GM21447 (cell line): ENCODE data around the gene ACVR1C.
"Not testable (repeated sequence)": the region's sequence is repeated elsewhere in the genome, so short reads cannot be mapped to it uniquely, and the experiment has no call there.

Experiments used
- ATAC-seq: cut with Tn5 transposase; IDR thresholded peaks from one replicate; pipeline ENCODE4 v1.9.1; 2021; ENCODE audit not compliant: unreplicated experiment

Gene ACVR1C

GRCh38 chr2:157587576-157587975 lies 41.1 kb downstream of the ACVR1C start:
- ATAC-seq, result no peak

- ATAC-seq, result no peak
These were observed 54.5 kb downstream of the ACVR1C start for GRCh38 chr2:157574165-157574564.

- no peak for ATAC-seq
These were observed 55.9 kb downstream of the ACVR1C start for GRCh38 chr2:157572725-157573124.

GRCh38 chr2:157566623-157567022 lies 62.0 kb downstream of the ACVR1C start:
- ATAC-seq, result not testable (repeated sequence)

- ATAC-seq, result not testable (repeated sequence)
These were observed 62.6 kb downstream of the ACVR1C start for GRCh38 chr2:157566113-157566512.

GRCh38 chr2:157565550-157565949 lies 63.1 kb downstream of the ACVR1C start:
- no peak for ATAC-seq

- no peak for ATAC-seq
These were observed 68.8 kb downstream of the ACVR1C start for GRCh38 chr2:157559890-157560289.

GRCh38 chr2:157559461-157559860 lies 69.2 kb downstream of the ACVR1C start:
- no peak for ATAC-seq

GRCh38 chr2:157559061-157559460 lies 69.6 kb downstream of the ACVR1C start:
- no peak for ATAC-seq

- ATAC-seq, result no peak
These were observed 70.9 kb downstream of the ACVR1C start for GRCh38 chr2:157557770-157558169.

GRCh38 chr2:157540102-157540501 lies 88.6 kb downstream of the ACVR1C start:
- ATAC-seq, result no peak

GRCh38 chr2:157538064-157538463 lies 90.6 kb downstream of the ACVR1C start:
- no peak for ATAC-seq

- ATAC-seq, result no peak
These were observed 91.8 kb downstream of the ACVR1C start for GRCh38 chr2:157536815-157537214.

GRCh38 chr2:157528963-157529751 lies 99.5 kb downstream of the ACVR1C start:
- no peak for ATAC-seq

- ATAC-seq, result no peak
These were observed 102.6 kb downstream of the ACVR1C start for GRCh38 chr2:157526070-157526469.

GRCh38 chr2:157523270-157524247 lies 105.1 kb downstream of the ACVR1C start:
- ATAC-seq, result no peak

GRCh38 chr2:157514966-157515365 lies 113.7 kb downstream of the ACVR1C start:
- not testable (repeated sequence) for ATAC-seq

GRCh38 chr2:157509744-157510143 lies 118.9 kb downstream of the ACVR1C start:
- no peak for ATAC-seq

- ATAC-seq, result no peak
These were observed 120.0 kb downstream of the ACVR1C start for GRCh38 chr2:157508676-157509075.

GRCh38 chr2:157506586-157506985 lies 122.1 kb downstream of the ACVR1C start:
- no peak for ATAC-seq

GRCh38 chr2:157504623-157505022 lies 124.0 kb downstream of the ACVR1C start:
- no peak for ATAC-seq

- no peak for ATAC-seq
These were observed 127.6 kb downstream of the ACVR1C start for GRCh38 chr2:157501026-157501425.
